OCI-M1 (cell line): Measurements from ENCODE around the gene SNX25.
"Not testable (repeated sequence)": the region's sequence is repeated elsewhere in the genome, so short reads cannot be mapped to it uniquely, and the experiment has no call there.

Source experiments
- DNase-seq: peaks from one replicate; lab custom pipeline; 2025; lab: John Stamatoyannopoulos, UW

Gene SNX25

GRCh38 chr4:185209031-185209851 lies at the start of gene SNX25:
SNX25 (plus strand) TSS chr4:185209598; CDS start chr4:185209827, 229 bp downstream.
- DNase-seq: peak; percentile 88

- peak; percentile 84 for DNase-seq
Observed at GRCh38 chr4:185165605-185166063, 43.8 kb upstream of the SNX25 start.

GRCh38 chr4:185167234-185167633 lies 42.2 kb upstream of the SNX25 start:
- no peak for DNase-seq

GRCh38 chr4:185171373-185172071 lies 37.9 kb upstream of the SNX25 start:
- DNase-seq: no peak

GRCh38 chr4:185179488-185179887 lies 29.9 kb upstream of the SNX25 start:
- no peak for DNase-seq

- DNase-seq: no peak
Observed at GRCh38 chr4:185182239-185182638, 27.2 kb upstream of the SNX25 start.

GRCh38 chr4:185183622-185184281 lies 25.6 kb upstream of the SNX25 start:
- peak; percentile 94 for DNase-seq

GRCh38 chr4:185186769-185187168 lies 22.6 kb upstream of the SNX25 start:
- DNase-seq: no peak

- no peak for DNase-seq
Observed at GRCh38 chr4:185189606-185190305, 19.6 kb upstream of the SNX25 start.

- DNase-seq: peak; percentile 29
Observed at GRCh38 chr4:185190306-185190856, 19.0 kb upstream of the SNX25 start.

- no peak for DNase-seq
Observed at GRCh38 chr4:185192059-185192458, 17.3 kb upstream of the SNX25 start.

GRCh38 chr4:185194924-185195888 lies 14.2 kb upstream of the SNX25 start:
- DNase-seq: no peak

- no peak for DNase-seq
Observed at GRCh38 chr4:185196437-185196836, 13.0 kb upstream of the SNX25 start.

GRCh38 chr4:185198189-185198588 lies 11.2 kb upstream of the SNX25 start:
- not testable (repeated sequence) for DNase-seq

- peak; percentile 64 for DNase-seq
Observed at GRCh38 chr4:185201977-185202962, 7.1 kb upstream of the SNX25 start.

GRCh38 chr4:185202984-185203485 lies 6.4 kb upstream of the SNX25 start:
- DNase-seq: peak; percentile 52

GRCh38 chr4:185203486-185204237 lies 5.7 kb upstream of the SNX25 start, which contains the start of gene CFAP97:
CFAP97 (minus strand) TSS chr4:185204000; CDS start chr4:185191196, 12,804 bp downstream.
- peak; percentile 84 for DNase-seq
